GM12801 (cell line): ENCODE results near the gene ZIM2.

ENCODE experiments used
- CTCF ChIP-seq: IDR thresholded peaks from one replicate; pipeline ENCODE4 v1.5.1; 2011; ENCODE audit warnings: control low read depth; ENCODE audit not compliant: insufficient read length; ENCODE audit errors: extremely low read depth

The ZIM2 gene

GRCh38 chr19:56840451-56841192 lies at the start of gene ZIM2, which contains the start of gene PEG3:
ZIM2 (minus strand) TSS chr19:56840726; CDS start chr19:56824277, 16,449 bp downstream.
PEG3 (minus strand) TSS chr19:56840726; CDS start chr19:56824655, 16,071 bp downstream.
- no peak for TF ChIP-seq CTCF

- no peak for TF ChIP-seq CTCF
These were observed 44.9 kb upstream of the ZIM2 start for GRCh38 chr19:56885173-56885985.

- no peak for TF ChIP-seq CTCF
These were observed 43.9 kb upstream of the ZIM2 start for GRCh38 chr19:56884441-56884840.

GRCh38 chr19:56880592-56881190 lies 40.2 kb upstream of the ZIM2 start:
- no peak for TF ChIP-seq CTCF

- TF ChIP-seq CTCF = no peak
These were observed 36.7 kb upstream of the ZIM2 start for GRCh38 chr19:56877069-56877715.

- no peak for TF ChIP-seq CTCF
These were observed 35.2 kb upstream of the ZIM2 start for GRCh38 chr19:56875717-56876116.

- no peak for TF ChIP-seq CTCF
These were observed 34.0 kb upstream of the ZIM2 start for GRCh38 chr19:56874530-56874929.
